NCI-H1417 (cell line): ENCODE data around the gene PPARA.

Source experiments
- DNase-seq, 3 experiments: peaks; one replicate each; lab custom pipeline; 2025; lab: John Stamatoyannopoulos, UW

The PPARA gene

GRCh38 chr22:46150034-46150654 lies at the start of gene PPARA:
PPARA (plus strand) TSS chr22:46150526; CDS start chr22:46198384, 47,858 bp downstream.
- peak; percentile 45 to 71 (median 54) for DNase-seq

- no peak for DNase-seq
These were observed 48.2 kb upstream of the PPARA start for GRCh38 chr22:46102159-46102558.

GRCh38 chr22:46102752-46103151 lies 47.6 kb upstream of the PPARA start:
- peak in 1 of 3 experiments; percentile 64 for DNase-seq

- DNase-seq = no peak
These were observed 47.1 kb upstream of the PPARA start for GRCh38 chr22:46103181-46103580.

GRCh38 chr22:46103664-46104063 lies 46.7 kb upstream of the PPARA start:
- no peak for DNase-seq

GRCh38 chr22:46104170-46104880 lies 46.0 kb upstream of the PPARA start:
- DNase-seq = peak in 1 of 3 experiments; percentile 7

GRCh38 chr22:46104881-46105493 lies 45.3 kb upstream of the PPARA start:
- peak in 1 of 3 experiments; percentile 4 for DNase-seq

GRCh38 chr22:46105494-46106278 lies 44.6 kb upstream of the PPARA start:
- no peak for DNase-seq

GRCh38 chr22:46106279-46107022 lies 43.9 kb upstream of the PPARA start:
- peak in 1 of 3 experiments; percentile 51 for DNase-seq

GRCh38 chr22:46107089-46107664 lies 43.1 kb upstream of the PPARA start:
- DNase-seq = peak in 2 of 3 experiments; percentile 83 to 86

GRCh38 chr22:46107753-46108563 lies 42.4 kb upstream of the PPARA start:
- peak in 1 of 3 experiments; percentile 61 for DNase-seq

GRCh38 chr22:46108564-46109473 lies 41.5 kb upstream of the PPARA start:
- DNase-seq = peak in 1 of 3 experiments; percentile 2

GRCh38 chr22:46109474-46110003 lies 40.8 kb upstream of the PPARA start:
- DNase-seq = no peak

GRCh38 chr22:46110215-46110614 lies 40.1 kb upstream of the PPARA start:
- no peak for DNase-seq

GRCh38 chr22:46111645-46112306 lies 38.5 kb upstream of the PPARA start:
- peak in 1 of 3 experiments; percentile 16 for DNase-seq

- no peak for DNase-seq
These were observed 37.9 kb upstream of the PPARA start for GRCh38 chr22:46112405-46112804.

- no peak for DNase-seq
These were observed 37.0 kb upstream of the PPARA start for GRCh38 chr22:46113110-46113909.
